ENCODE data around the gene PIKFYVE.

DNA sequence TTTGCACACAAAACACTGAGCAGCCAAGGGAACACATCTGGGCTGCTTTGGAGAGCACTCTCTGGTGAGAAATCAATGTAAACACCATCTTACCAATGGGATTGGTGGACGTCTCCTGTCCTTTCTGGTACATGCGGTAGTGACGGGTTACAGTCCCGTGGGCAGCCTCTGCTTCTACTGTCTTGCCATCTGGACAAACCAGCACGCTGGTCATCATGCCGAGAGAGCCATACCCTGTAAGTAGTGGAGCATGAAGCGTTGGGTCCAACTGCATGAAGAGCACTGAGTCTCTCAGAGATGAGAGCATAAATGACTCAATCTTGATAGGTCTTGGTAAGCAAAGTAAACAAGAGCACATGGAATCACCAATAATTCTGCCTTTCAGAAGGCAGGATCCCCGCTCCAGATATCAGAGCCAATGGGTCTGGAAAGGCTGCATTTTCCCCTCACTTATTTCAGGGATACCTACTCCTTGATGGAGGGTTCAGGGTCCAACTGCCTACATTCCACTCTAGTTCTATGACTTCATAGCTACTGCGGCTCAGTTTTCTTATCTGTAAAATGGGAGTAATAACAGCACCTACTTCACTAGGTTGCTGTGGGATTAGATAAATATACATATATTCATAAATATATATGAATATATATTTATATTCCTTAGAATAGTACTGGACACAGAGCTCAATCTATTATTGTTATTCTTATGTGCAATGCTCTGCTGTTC, 26.1 kb upstream of the PIKFYVE start:
- no peak for TF ChIP-seq POLR2A (IDR thresholded peaks at IDR 0.05; ENCODE audit: low read depth, low read length)
- TF ChIP-seq POLR2AphosphoS5 (IDR thresholded peaks at IDR 0.05; ENCODE audit: low read depth, low read length) = no peak
- no peak for TF ChIP-seq TAF1 (IDR thresholded peaks at IDR 0.05; ENCODE audit: borderline replicate concordance, low read depth, low read length)
